ENCODE measurements around the gene SLC25A47. TPM values are rescaled to one million over a fixed set of nuclear protein-coding genes. Genes with fewer than 3 reads are reported as not detected.

SLC25A47 gene
- total RNA-seq, 1 experiment from 2014 or later, result not detected

DNA sequence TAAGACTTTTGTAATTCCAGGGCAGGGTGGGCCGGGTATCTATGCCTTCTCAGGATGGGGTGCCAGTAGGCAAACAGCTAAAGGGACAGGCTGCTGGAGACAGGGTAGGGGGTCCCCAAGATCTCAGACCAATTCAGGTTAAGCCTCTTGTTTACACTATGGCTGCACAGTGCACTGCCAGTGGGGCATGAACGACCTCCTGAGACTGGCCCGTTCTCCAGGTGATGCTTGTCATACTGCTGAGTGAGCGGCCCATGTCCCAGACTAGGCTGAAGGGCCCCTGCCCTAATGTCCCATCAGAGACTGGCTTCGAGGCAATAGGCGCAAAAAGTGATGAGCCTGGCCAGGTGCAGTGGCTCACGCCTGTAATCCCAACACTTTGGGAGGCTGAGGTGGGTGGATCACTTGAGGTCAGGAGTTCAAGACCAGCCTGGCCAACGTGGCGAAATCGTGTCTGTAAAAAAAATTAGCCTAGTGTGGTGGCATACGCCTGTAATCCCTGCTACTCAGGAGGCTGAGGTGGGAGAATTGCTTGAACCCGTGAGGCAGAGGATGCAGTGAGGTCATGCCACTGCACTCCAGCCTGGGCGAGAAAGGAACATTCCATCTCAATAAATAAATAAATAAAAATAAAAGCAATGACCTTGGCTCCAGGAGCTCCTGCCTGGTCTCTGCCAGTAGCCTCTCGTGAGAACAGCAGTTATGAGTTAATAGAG, 29.5 kb upstream of the SLC25A47 start:
- no peaks in the 10 kb centered on the region for H3K4me1 Mint-ChIP-seq (ENCODE audit: low read depth, unreplicated experiment)
- intact Hi-C loops (cut with micrococcal nuclease; ENCODE audit: unreplicated experiment), result no loop called here
- H3K36me3 Mint-ChIP-seq (ENCODE audit: insufficient read depth, unreplicated experiment), result peaks cover 30% of the 10 kb centered on the region
- no peak overlapping the region for H3K27ac Mint-ChIP-seq (ENCODE audit: unreplicated experiment)
- Histone ChIP-seq H3K27me3 (replicated peaks; ENCODE audit: control insufficient read depth, insufficient read depth, low read length) (no peaks in the 10 kb centered on the region), H3K4me3 (ENCODE audit: low read depth, low read length) (no peak overlapping the region), H3K9me3 (no peaks in the 10 kb centered on the region), H3K36me3 (ENCODE audit: control insufficient read depth, insufficient read depth, low read length) (no peaks in the 10 kb centered on the region; the same call in 1 of the 2 replicates), H3K4me1 (no peaks in the 10 kb centered on the region)
- no peak for DNase-seq
- no peaks in the 10 kb centered on the region for H3K27me3 Mint-ChIP-seq (ENCODE audit: insufficient read depth, unreplicated experiment)
- TF ChIP-seq, protein P1, sequence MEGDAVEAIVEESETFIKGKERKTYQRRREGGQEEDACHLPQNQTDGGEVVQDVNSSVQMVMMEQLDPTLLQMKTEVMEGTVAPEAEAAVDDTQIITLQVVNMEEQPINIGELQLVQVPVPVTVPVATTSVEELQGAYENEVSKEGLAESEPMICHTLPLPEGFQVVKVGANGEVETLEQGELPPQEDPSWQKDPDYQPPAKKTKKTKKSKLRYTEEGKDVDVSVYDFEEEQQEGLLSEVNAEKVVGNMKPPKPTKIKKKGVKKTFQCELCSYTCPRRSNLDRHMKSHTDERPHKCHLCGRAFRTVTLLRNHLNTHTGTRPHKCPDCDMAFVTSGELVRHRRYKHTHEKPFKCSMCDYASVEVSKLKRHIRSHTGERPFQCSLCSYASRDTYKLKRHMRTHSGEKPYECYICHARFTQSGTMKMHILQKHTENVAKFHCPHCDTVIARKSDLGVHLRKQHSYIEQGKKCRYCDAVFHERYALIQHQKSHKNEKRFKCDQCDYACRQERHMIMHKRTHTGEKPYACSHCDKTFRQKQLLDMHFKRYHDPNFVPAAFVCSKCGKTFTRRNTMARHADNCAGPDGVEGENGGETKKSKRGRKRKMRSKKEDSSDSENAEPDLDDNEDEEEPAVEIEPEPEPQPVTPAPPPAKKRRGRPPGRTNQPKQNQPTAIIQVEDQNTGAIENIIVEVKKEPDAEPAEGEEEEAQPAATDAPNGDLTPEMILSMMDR (IDR thresholded peaks at IDR 0.05; ENCODE audit: insufficient read depth in 1 of 2, low read depth in 1 of 2, low read length in 1 of 2, severe bottlenecking in 1 of 2, unreplicated experiment in 1 of 2), result no peak
- ChIA-PET CTCF (no interaction called here), POLR2A (no interaction called here)
- BruUV-seq (replicated peaks), result no TSS peak
- H3K4me3 Mint-ChIP-seq (ENCODE audit: unreplicated experiment), result no peak overlapping the region
- no peaks in the 10 kb centered on the region for H3K9me3 Mint-ChIP-seq (ENCODE audit: unreplicated experiment)

DNA sequence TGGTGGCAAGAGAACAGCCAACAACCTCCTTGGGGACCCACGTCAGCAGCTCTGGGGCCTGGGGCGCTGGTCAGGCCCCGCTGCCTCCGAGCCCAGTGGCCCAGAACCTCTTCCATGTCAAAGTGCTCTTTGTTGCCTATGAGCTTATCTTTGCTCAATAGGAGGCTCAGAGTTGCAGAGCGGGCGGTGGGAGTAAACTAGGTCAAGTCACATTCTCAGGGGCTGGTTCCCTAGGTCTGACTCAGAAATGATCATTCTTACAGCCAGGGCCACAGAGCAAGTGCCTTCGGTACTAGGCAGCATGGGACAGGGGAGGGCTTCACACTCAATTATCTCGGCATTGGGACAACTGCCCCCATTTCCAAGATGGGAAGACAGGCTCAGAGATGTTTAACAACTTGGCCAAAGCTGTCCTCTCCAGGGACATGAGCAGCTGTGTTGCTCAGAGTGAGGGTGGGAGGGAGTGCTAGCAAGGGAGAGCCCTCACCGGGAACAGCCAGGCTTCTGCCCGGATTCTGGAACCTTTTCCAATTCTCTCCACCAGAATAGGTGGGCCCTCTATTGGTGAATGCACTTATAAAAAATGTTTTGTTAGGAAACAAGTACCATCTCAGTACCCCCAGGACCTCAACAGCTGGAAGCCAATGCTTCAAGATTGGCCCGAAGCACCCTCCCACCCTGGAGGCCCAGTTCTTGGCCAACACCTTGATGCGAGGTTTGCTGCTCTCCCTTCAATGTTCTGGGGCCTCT, 28.8 kb upstream of the SLC25A47 start:
- CTCF ChIA-PET, result interaction anchor here (1.1 kb wide), 1 partner anchor 351 kb away, joined by 3 read pairs; no protein-coding TSS in a partner anchor
- POLR2A ChIA-PET, result no interaction called here
- Histone ChIP-seq H3K36me3 (ENCODE audit: control insufficient read depth, insufficient read depth, low read length) (no peaks in the 10 kb centered on the region; the same call in 1 of the 2 replicates), H3K27me3 (replicated peaks; ENCODE audit: control insufficient read depth, insufficient read depth, low read length) (no peaks in the 10 kb centered on the region), H3K4me3 (ENCODE audit: low read depth, low read length) (no peak overlapping the region), H3K4me1 (no peaks in the 10 kb centered on the region), H3K9me3 (no peaks in the 10 kb centered on the region)
- no peak overlapping the region for H3K4me3 Mint-ChIP-seq (ENCODE audit: unreplicated experiment)
- no peaks in the 10 kb centered on the region for H3K9me3 Mint-ChIP-seq (ENCODE audit: unreplicated experiment)
- BruUV-seq (replicated peaks), result no TSS peak
- H3K27ac Mint-ChIP-seq (ENCODE audit: unreplicated experiment), result no peak overlapping the region
- H3K27me3 Mint-ChIP-seq (ENCODE audit: insufficient read depth, unreplicated experiment), result no peaks in the 10 kb centered on the region
- intact Hi-C loops (cut with micrococcal nuclease; ENCODE audit: unreplicated experiment), result no loop called here
- no peak for DNase-seq
- TF ChIP-seq, protein P1 (IDR thresholded peaks at IDR 0.05; ENCODE audit: insufficient read depth in 1 of 2, low read depth in 1 of 2, low read length in 1 of 2, severe bottlenecking in 1 of 2, unreplicated experiment in 1 of 2), result no peak
- peaks cover under 1% of the 10 kb centered on the region for H3K4me1 Mint-ChIP-seq (ENCODE audit: low read depth, unreplicated experiment)
- H3K36me3 Mint-ChIP-seq (ENCODE audit: insufficient read depth, unreplicated experiment), result peaks cover 30% of the 10 kb centered on the region

DNA sequence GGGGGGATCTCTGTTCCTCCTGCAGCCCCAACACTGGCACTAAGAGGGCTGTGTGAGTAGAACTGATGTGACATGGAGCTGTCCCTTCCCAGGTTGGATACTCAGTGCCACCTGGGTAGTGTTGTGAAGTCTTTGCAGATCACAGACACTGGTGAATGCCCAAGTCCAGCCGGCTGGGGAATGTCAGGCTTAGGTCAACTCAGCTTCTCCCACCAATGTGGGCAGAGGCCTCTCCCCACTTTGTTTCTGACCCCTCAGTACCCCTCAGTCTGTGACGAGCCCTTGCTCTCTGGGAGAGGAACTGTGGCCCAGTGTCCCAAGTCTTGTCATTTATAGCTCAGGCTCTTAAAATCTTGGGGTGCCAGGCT, 28.2 kb upstream of the SLC25A47 start:
- DNase-seq, result no peak
- Mint-ChIP-seq H3K9me3 (ENCODE audit: unreplicated experiment) (no peaks in the 10 kb centered on the region), H3K27me3 (ENCODE audit: insufficient read depth, unreplicated experiment) (no peaks in the 10 kb centered on the region), H3K36me3 (ENCODE audit: insufficient read depth, unreplicated experiment) (peaks cover 30% of the 10 kb centered on the region), H3K4me1 (ENCODE audit: low read depth, unreplicated experiment) (peaks cover 5% of the 10 kb centered on the region), H3K27ac (ENCODE audit: unreplicated experiment) (no peak overlapping the region), H3K4me3 (ENCODE audit: unreplicated experiment) (no peak overlapping the region)
- Histone ChIP-seq H3K27me3 (replicated peaks; ENCODE audit: control insufficient read depth, insufficient read depth, low read length) (no peaks in the 10 kb centered on the region), H3K4me1 (no peaks in the 10 kb centered on the region), H3K36me3 (ENCODE audit: control insufficient read depth, insufficient read depth, low read length) (no peaks in the 10 kb centered on the region; the same call in 1 of the 2 replicates), H3K9me3 (no peaks in the 10 kb centered on the region), H3K4me3 (ENCODE audit: low read depth, low read length) (no peak overlapping the region)
- CTCF ChIA-PET, result interaction anchor here (0.6 to 1.1 kb wide), 2 partner anchors 83 to 351 kb away, joined by 3 to 4 read pairs; no protein-coding TSS in a partner anchor
- intact Hi-C loops (cut with micrococcal nuclease; ENCODE audit: unreplicated experiment), result no loop called here
- TF ChIP-seq, protein P1 (IDR thresholded peaks at IDR 0.05; ENCODE audit: insufficient read depth in 1 of 2, low read depth in 1 of 2, low read length in 1 of 2, severe bottlenecking in 1 of 2, unreplicated experiment in 1 of 2), result no peak
- POLR2A ChIA-PET, result no interaction called here
- no TSS peak for BruUV-seq (replicated peaks)
